Placental epithelial cell (primary cell): Measurements from ENCODE around the gene IQCF2. TPM values are rescaled to one million over a fixed set of nuclear protein-coding genes. Genes with fewer than 3 reads are reported as not detected.

Experiments used
- small RNA-seq: library from RNA; depleted of rRNA; stranded (forward); fragments of <200 nt; gene quantifications from one replicate; pipeline ENCODE3, GENCODE V24; 2012
- total RNA-seq: library from RNA; depleted of rRNA; stranded (reverse); fragments of >200 nt; gene quantifications from 2 replicates; pipeline ENCODE4 v1.2.3, GENCODE V29; 2012

Gene IQCF2
- not detected in 2 replicates for total RNA-seq

GRCh38 chr3:51860703-51861665 is at the start of gene IQCF2:
Gene IQCF2, plus strand, starts transcription at chr3:51861615. Its CDS starts 52 bp downstream, at chr3:51861667.

DNA sequence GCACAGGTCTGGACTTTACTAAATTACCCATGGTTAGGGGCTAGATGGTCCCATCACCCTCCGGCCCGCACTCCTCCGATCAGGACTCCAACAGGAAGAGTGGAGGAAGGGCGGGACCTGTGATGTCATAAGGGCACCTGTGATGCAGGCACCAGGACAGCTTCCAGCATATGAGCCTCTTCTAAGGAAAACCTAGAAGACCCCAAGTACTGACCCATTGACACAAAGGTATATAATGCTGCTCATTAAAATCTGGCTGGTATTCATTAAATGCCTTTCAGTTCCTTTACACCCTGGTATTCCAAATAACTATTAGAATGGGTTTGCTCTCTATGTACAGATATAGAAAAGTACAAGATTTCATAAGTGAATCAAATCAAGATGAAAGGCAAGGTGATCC is 14.1 kb downstream of the IQCF2 start, which contains the start of gene IQCF5:
TSS of gene IQCF5 (minus strand) at position 101 of the 400 bp plus-strand sequence. CDS start at position 31, 70 bp downstream.

Small RNAs within 50 kb of the gene (small RNA-seq; reads per million reads assigned to genes)
- gene RN7SL504P = not detected

Other genes starting within 250 kb of the IQCF2 start
- gene TEX264, start 190.4 kb upstream of the IQCF2 start, total RNA-seq = 29.8 and 43.2 TPM in 2 replicates
- under 0.01 and 0.11 TPM in 2 replicates for gene GRM2, start 154.5 kb upstream of the IQCF2 start, total RNA-seq
- not detected in 2 replicates for gene IQCF6, start 82.4 kb upstream of the IQCF2 start, total RNA-seq
- gene IQCF5, start 14.0 kb downstream of the IQCF2 start, total RNA-seq = not detected in 2 replicates
- not detected in 2 replicates for gene IQCF1, start 41.7 kb downstream of the IQCF2 start, total RNA-seq
- 8.6 and 15.6 TPM in 2 replicates for gene RRP9, start 80.3 kb downstream of the IQCF2 start, total RNA-seq
- 13.8 and 24.7 TPM in 2 replicates for gene PARP3, start 80.7 kb downstream of the IQCF2 start, total RNA-seq
- under 0.01 TPM in 1 of 2 replicates, not detected in the other for gene GPR62, start 93.8 kb downstream of the IQCF2 start, total RNA-seq
- 55.7 and 174 TPM in 2 replicates for gene PCBP4, start 105.8 kb downstream of the IQCF2 start, total RNA-seq
- 22.9 and 28.3 TPM in 2 replicates for gene ABHD14B, start 112.4 kb downstream of the IQCF2 start, total RNA-seq
- 11.0 and 12.7 TPM in 2 replicates for gene ABHD14A, start 113.4 kb downstream of the IQCF2 start, total RNA-seq
- 36.1 and 49.7 TPM in 2 replicates for gene ACY1, start 121.9 kb downstream of the IQCF2 start, total RNA-seq
- gene RPL29, start 134.3 kb downstream of the IQCF2 start, total RNA-seq = 1,027 and 1,065 TPM in 2 replicates
- 11.0 and 25.2 TPM in 2 replicates for gene DUSP7, start 195.0 kb downstream of the IQCF2 start, total RNA-seq